HG02852 (cell line): Measurements from ENCODE around the gene TOM1L2.
"Not testable (repeated sequence)": the region's sequence is repeated elsewhere in the genome, so short reads cannot be mapped to it uniquely, and the experiment has no call there.

ENCODE experiments used
- ATAC-seq: cut with Tn5 transposase; IDR thresholded peaks from one replicate; pipeline ENCODE4 v1.9.1; 2021; ENCODE audit warnings: mild to moderate bottlenecking, moderate library complexity; ENCODE audit not compliant: unreplicated experiment

Gene TOM1L2

DNA sequence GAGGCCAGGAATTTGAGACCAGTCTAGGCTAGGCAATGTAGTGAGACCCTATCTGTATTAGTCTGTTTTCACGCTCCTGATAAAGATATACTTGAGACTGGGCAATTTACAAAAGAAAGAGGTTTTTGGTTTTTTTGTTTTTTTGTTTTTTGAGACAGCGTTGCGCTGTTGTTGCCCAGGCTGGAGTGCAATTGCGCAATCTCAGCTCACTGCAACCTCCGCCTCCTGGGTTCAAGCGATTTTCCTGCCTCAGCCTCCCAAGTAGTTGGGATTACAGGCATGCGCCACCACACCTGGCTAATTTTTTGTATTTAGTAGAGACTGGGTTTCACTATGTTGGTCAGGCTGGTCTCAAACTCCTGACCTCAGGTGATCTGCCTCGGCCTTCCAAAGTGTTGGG, 23.7 kb upstream of the TOM1L2 start:
- ATAC-seq = not testable (repeated sequence)

- no peak for ATAC-seq
Observed at GRCh38 chr17:17994271-17995069, 22.3 kb upstream of the TOM1L2 start.

DNA sequence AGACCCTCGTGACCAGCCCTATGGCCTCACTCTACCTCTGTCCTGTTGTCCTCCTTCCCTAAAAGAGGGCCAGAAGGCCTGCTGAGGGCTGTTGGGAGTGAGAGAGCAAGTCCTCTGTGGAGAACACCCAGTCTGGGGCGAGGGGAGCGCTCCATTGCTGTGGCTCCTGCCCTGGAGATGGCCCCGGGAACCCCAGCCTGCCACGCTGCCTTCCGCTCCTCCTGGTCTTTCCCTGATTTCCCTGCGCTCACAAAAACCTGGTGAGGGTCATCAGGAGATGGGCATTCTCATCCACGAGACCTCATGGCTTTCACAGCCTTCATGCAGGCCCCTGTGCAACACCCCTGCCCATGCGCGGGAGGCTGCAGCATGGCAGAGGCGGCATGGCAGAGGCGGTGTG, 21.7 kb upstream of the TOM1L2 start:
- no peak for ATAC-seq

- no peak for ATAC-seq
Observed at GRCh38 chr17:17993366-17993765, 21.2 kb upstream of the TOM1L2 start.

GRCh38 chr17:17990282-17990681, 18.1 kb upstream of the TOM1L2 start:
- no peak for ATAC-seq

- ATAC-seq = no peak
Observed at GRCh38 chr17:17989618-17990017, 17.4 kb upstream of the TOM1L2 start.

DNA sequence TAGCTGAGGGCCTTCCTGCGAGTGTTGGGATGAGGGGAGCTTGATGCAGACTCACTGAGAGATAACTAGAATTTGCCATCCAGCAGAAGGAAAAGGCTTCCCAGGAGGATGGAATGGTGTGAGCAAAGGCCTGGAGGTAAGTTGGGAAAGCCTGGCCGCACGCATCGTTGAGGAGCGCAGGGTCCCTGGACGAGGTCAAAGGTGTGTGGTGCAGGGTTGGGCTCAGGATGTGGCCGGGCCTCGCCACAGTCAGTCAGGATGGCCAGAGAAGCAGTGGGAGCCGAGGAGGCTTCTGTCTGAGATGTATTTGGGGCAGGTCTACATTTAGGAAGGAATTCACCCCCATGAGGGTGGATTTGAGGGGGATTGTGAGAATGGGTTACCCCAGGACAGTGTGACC, 16.9 kb upstream of the TOM1L2 start:
- no peak for ATAC-seq

- ATAC-seq = no peak
Observed at GRCh38 chr17:17988427-17988945, 16.3 kb upstream of the TOM1L2 start.

DNA sequence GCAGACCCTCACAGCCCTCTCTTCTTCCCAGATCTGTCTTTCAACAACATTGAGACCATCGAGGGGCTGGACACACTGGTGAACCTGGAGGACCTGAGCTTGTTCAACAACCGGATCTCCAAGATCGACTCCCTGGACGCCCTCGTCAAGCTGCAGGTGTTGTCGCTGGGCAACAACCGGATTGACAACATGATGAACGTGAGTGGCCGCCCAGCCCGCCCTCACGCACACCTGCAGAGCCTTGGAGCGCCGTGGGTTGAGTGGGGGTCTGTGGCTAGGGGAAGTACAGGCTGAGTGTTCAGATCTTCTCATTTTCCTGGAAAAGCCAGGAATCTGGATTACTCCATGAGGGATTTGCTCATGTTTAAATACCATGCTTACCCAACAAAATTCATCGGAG, 15.7 kb upstream of the TOM1L2 start:
- no peak for ATAC-seq

GRCh38 chr17:17987187-17987896, 15.1 kb upstream of the TOM1L2 start:
- no peak for ATAC-seq

DNA sequence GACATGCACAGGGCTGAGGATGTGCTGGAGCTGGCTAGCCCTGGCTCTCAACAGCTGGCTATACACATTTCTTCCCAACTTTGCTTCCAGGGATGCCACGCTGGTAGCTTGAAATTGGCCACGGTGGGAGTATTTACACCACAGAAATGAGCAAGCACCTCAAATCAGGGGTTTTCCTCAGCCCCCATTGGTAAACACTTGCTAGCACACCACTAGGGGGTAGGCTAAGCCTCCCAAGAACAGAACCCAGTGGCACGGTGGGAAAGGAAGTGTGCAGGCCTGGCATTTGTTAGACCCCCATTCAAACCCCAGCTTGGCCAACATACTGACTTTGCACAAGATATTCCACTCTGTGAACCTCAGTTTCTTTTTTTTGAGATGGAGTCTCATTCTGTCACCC, 13.4 kb upstream of the TOM1L2 start:
- ATAC-seq = no peak

DNA sequence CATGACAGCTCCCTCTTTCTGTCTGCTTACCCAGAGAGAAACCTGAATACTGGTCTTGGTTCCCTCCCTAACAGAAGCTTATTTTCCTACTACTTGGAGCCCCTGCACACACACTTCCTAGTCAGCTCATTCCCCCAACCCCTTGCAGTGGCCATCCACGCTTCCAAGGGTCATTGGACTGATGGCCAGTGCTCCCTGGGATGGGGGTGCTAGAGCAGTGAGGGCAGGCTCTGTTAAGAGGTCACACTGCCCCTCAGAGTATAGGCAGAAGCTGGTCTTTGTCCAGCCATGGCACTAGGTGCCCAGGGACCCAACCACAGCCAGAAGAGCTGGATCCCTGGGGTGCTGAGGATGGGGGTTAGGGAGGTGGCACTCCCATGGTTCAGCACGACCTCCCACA, 13.0 kb upstream of the TOM1L2 start:
- ATAC-seq = no peak

DNA sequence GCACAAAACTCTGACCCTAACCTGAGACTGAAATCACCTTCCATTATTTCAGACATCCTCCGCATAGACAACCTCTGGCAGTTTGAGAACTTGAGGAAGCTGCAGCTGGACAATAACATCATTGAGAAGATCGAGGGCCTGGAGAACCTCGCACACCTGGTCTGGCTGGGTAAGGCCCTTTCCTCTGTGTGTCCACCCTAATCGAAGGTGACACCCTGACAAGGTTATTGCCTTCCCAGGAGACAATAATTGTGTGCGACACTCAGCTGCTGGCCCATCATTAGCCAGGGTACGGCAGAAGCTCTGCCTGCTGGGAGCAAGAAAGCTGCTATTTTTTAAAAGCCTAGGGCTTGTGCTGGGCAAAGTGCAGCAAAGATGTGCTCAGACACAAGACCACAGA, 11.6 kb upstream of the TOM1L2 start:
- no peak for ATAC-seq

- ATAC-seq = no peak
Observed at GRCh38 chr17:17983376-17983775, 11.2 kb upstream of the TOM1L2 start.

GRCh38 chr17:17982801-17983200, 10.6 kb upstream of the TOM1L2 start:
- no peak for ATAC-seq

DNA sequence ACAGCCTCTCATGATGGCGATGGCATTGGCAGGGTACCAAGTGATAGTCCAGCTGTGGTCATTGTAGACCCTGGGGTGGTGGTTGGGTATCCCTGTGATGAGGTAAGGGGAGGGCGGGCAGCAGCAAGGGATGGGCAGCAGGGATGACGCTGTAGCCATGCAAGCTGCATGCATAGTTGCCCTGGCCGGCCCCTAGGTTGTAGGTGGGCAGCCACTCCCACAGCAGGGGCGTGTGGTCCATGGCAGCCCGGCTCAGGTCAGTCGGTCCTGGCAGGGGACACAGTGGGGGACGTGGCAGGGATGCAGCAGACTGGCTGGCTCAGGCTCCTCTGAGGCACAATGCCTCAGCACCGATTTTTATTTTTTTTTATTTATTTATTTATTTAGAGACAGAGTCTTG, 9.1 kb upstream of the TOM1L2 start:
- no peak for ATAC-seq

DNA sequence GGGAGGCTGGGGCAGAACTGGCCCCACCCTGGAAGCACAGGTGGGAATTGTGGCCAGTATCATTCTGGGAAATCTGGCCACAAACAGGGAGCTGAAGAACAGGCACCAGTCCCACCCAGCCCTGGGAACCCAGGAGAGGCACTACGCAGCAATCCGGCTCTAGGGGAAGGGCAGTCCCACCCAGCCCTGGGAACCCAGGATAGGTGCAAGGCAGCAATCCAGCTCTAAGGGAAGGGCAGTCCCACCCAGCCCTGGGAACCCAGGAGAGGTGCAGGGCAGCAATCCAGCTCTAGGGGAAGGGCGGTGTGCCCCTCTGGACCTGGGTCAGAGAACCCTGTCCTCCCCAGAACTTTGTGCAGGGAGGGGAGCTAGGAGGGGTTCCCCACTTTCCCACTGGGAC, 7.6 kb upstream of the TOM1L2 start:
- no peak for ATAC-seq

DNA sequence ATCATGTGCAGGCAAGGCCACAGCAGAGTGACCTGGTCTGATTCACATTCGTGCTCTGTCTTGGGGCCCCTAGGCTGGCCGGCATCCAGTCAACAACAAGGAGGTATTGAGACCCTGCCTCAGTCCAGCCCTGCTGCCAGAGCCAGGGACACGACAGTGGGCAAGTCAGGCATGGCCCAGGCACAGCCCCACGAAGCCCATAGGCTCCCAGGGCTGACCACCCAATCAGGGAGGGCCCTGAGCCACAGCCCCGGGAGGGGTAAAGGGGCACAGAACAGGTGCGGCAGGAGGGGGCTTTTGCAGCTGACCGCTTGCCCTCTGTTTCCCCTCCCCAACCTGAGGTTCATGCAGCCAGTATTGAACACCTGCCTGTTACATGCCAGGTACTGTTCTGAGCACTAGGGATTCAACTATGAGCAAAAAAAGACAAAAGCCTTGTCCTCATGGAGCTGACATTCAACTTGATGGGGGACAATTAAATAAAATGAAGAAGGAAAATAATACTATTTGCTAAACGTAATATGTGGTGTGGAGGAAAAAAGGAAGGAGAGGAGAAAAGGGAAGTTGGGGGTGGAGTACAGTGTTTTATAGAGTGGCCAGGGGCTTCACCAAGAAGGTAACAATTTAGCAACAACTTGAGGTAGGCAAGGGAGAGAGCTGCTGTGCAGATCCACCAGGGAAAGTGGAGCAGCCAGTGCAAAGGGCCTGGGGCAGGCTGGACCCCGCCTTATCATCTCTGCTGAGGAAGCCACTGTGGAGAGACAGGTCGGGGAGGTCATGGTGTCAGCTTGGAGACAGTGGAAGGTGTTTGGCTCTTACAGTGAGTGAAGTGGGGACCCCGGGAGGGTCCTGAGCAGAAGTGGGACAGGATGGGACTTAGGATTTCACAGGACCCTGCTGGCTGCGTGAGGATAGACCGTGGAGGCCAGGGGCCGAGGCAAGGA, 6.6 kb upstream of the TOM1L2 start:
- no peak for ATAC-seq

DNA sequence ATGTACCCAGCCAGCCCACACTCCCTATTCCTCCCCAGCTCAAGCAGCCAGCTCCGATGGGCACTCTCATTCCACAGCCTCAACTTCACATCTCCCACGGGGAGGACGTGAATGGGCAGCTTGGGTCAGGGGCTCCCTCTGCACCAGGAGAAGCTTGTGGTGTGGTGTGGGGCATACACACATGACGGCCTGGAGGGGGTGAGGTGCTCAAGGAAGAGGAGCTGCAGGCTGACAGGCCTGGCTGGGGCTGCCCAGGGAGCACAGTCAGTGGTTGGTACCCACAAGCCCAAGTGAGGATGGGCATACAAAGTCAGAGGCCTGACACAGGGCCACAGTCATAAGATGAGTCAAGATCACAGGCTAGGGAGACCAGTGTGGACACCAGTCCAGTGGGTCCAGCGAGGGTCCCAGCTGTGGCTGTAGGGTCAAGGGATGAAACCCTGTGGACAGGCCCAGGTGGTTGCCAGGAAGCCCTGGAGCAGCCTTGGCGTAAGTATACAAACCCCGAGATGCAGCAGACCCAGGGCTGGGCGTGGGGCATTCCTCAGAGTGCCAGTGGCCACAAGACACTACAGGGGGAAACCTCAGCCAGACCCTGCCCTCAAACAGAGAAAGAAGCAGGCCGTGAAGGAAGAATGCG, 4.9 kb upstream of the TOM1L2 start:
- ATAC-seq = no peak

DNA sequence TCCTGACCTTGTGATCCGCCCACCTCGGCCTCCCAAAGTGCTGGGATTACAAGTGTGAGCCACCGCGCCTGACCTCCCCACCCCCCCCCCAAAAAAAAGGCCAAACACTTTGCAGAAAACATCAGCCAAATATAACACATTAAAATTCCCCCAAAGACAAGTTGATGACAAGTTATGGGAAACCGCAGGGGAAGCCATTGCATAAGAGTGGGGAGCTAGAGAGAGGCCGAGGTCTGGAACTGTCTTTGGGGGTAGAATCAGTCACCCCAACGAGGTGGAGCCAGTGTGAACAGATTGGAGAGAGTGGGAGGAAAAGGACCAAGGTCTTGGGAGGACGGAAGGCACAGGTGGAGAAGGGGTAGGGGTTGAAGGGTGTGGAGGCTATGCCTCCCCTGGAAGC, 3.2 kb upstream of the TOM1L2 start:
- no peak for ATAC-seq

DNA sequence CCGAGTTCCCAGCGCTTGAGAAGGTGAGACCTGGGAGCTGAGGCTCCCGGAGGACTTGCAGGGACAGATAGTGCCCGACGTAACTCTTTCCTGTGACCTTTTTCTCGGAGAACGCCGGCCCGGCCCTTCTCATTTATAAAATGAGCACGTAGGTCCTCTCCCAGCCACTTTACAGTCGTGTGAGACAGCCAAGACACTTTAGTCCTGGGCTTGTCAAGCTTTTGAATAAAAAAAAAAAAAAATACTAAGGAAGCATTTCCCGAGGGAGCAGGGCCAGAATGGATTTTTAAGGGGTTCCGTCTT, 703 bp upstream of the TOM1L2 start:
- ATAC-seq = no peak
